ENCODE data around the gene NEURL1.
"Not testable (repeated sequence)": the region's sequence is repeated elsewhere in the genome, so short reads cannot be mapped to it uniquely, and the experiment has no call there.

The NEURL1 gene

GRCh38 chr10:103465411-103466179 is 27.9 kb upstream of the NEURL1 start:
- DNase-seq = no peak

GRCh38 chr10:103466734-103467133 is 26.8 kb upstream of the NEURL1 start:
- DNase-seq = no peak

GRCh38 chr10:103467406-103467805 is 26.1 kb upstream of the NEURL1 start:
- DNase-seq = no peak

DNA sequence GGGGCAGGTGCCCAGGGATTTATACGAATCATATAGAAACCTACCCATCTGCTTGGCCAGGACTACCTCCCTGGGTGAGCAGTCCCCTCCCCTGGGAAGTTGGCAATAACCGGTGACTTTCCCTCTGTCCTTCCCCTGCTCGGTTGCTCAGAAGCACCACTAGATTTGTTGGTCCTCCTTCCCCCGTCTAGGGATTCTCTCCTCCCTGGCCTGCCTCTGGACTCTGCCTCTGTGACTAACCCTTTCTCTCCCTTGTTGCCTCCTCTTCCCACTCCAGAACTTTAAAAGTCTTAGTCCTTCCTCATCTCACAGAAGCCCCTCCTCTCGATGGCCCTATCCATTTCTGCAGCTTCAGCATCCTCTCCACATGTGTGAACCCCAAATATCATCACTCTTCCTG is 24.3 kb upstream of the NEURL1 start:
- DNase-seq = no peak

GRCh38 chr10:103470761-103471653 is 22.5 kb upstream of the NEURL1 start:
- peak; percentile 88 for DNase-seq

DNA sequence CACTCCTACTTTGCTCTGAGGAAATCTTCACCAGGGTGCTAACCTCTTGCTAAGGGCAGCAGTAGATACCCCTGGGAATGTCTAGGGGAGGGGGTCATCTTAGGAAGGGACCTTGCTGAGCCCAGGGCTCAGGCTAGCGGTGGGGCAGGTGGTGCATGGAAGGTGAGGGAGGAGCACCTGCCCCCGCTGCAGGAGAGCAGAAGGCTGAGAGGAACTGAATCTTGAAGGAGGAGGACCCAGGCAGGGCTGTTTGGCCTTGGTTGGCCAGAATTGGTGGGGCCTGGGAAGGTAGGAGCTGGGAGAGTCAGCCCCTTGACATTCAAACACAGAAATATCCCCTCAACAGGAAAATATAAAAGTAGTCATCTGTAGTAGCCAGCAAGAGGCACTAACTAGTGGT is 21.5 kb upstream of the NEURL1 start:
- no peak for DNase-seq

DNA sequence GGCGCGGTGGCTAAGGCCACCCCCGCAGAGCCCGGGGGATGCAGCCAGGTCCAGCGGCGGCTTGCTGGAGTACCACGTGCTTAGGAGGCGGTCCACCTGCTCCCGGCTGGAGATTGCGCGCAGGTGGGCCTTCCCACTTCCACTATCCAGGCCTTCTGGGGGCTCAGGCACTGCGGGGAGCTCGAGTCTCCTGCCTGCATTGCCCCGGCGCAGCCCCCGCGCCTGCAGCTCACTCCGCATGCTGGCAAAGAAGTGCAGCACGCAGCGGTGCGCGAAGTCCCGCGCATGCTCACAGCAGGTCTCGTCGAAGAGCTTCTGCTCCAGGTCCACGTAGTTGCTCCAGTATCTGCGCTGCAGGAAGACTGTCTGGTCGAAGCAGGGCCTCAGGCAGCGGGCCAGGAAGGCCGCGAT is 20.2 kb upstream of the NEURL1 start:
- DNase-seq = no peak

DNA sequence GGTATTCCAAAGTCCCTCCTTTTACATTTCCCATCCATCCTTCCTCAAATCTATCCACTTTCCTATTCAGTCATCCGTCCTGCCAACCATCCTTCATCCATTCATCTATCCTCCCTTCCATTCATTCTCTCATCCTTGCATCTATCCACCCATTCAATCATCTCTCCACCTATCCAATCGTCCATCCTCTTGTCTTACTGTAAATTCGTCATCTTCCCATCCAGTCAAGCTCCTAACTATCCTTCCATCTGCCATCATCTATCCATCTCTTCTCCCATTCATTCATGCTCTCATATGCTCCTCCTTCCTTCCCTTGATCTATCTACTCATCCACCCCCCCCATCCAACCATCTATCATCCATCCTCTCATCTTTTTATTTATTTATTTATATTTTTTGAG is 19.4 kb upstream of the NEURL1 start:
- no peak for DNase-seq

GRCh38 chr10:103475437-103475836 is 18.1 kb upstream of the NEURL1 start:
- no peak for DNase-seq

- no peak for DNase-seq
Measured at GRCh38 chr10:103476046-103476768, 17.3 kb upstream of the NEURL1 start.

DNA sequence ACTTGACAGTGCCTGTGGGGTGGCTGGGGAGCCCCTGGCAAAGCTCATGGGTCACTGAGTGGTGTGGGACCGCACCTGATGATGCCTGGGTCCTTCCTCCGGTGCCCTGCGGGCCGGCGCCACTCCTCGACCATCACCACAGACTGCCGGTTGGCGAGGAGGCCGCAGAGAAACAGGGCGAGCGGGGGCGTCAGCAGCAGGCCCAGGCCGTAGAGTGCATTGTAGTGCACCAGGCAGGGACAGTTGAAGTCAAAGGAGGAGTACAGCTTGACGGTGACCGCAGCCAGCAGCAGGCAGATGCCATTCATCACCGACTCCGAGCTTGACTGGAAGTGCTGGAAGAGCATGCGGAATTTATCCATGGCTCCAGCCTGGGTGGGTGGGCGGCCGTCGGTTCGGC is 14.8 kb upstream of the NEURL1 start:
- DNase-seq = no peak

GRCh38 chr10:103479135-103479534 is 14.4 kb upstream of the NEURL1 start, which contains the start of gene CALHM3:
CALHM3 (minus strand) TSS chr10:103479240; CDS start chr10:103479032, 208 bp downstream.
- no peak for DNase-seq

- no peak for DNase-seq
Measured at GRCh38 chr10:103480521-103480920, 13.0 kb upstream of the NEURL1 start.

DNA sequence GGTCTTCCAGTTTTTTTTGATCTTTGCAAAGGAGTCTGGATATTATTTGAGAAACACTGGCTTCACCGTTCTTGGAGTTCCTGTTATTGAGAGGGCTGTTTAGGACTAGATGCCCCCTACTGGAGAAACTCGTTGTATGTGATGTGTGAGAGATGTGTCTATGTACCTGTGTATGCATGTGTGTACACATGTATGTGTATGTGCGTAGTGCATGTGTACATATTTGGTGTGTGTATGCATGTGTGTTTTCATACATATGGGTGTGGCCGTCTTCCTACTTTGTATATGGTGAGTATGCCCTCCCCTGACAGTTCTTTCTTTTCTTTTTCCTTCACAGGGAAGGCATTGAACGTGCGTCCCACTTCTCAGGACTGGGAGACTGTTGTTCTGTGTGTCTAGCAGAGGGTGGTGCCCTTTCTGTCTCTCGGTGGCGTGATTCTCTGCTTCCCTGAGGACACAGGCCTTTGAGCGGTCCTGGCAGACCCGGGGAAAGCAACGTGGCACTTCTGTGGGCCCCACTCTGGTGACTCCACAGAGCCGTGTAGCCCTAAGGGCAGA is 11.5 kb upstream of the NEURL1 start:
- DNase-seq = peak; percentile 77

DNA sequence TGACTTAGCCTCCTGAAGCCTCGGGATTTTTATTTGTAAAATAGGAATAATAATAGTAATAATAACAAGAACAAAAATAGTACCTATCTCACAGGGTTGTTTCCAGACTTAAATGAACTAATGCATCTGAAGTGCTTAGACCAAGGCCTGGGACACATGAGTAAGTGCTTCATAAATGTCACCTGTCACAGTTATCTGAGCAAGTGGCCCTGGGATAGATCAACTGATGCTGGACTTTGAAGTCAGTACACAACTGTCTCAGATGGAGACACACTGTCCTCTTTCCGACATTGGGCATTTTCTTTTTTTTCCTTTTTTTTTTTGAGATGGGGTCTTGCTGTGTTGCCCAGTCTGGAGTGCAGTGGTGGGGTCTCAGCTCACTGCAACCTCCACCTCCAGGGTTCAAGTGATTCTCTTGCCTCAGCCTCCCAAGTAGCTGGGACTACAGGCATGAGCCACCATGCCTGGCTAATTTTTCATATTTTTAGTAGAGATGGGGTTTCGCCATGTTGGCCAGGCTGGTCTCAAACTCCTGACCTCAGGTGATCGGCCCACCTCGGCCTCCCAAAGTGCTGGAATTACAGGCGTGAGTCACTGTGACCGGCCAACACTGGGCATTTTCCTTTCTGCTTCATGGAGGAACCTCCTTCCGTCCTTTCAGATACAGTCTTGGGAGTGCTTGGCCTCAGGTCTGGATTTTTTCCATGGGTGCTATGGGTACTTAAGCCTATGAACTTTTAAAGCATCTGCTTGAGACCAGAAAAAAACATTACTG is 6.7 kb upstream of the NEURL1 start:
- not testable (repeated sequence) for DNase-seq

DNA sequence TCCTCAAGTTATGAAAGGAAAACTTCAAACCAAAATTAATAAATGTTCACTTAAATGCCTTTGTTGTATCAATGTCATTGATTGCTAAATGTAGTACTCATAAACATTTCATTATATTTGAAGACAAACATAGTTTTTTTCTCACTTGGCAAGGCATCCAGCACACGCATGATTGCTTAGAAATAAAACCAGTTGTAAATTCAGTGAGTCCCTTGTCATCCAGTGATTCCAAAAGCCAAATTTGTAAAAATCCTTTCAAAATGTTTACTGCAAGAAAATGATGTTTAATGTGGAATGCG is 6.1 kb upstream of the NEURL1 start:
- DNase-seq = no peak

DNA sequence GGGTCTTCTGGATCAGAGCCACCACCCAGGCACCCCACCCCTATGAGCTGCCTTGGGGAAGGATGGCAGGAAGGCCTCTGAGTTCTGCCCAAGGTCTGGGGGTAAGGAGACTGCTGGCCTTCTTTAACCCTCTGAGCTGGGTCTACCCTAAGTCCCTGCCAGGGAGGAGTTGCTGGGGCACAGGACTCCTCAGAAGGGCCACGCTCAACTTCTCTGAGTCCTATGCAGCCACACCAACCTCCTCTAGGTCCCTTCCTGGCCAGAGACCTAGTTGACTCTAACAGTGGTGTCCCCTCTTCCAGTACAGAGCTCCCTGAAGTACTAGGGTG is 2.6 kb upstream of the NEURL1 start:
- no peak for DNase-seq

DNA sequence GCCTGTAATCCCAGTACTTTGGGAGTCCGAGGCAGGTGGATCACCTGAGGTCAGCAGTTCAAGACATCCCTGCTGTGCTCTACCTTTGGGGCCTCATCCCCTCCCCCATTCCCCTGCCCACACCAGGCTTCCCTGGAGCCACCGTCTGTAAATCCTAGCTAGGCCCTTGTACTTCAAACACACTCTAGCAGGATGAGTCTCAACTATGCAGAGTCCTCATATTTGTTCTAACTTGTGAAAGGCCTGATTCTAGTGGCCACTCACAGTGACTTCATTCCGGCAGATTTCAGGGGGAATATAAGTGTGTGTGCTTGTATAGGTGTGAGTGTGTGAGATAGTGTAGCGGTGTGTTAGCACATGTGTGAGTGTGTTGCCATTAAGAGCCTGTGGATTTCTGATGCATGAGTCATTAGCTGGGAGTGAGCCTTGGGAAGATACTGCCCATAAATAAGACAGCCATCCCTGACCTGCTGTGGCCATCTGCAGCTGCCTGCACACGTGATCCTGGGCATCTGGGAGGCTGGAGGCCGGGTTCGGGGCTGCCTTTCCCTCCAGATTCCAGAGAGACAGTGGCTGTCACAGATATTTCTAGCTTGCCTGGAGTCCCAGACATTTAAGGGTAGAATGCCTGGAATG is 1.7 kb upstream of the NEURL1 start:
- DNase-seq = no peak

DNA sequence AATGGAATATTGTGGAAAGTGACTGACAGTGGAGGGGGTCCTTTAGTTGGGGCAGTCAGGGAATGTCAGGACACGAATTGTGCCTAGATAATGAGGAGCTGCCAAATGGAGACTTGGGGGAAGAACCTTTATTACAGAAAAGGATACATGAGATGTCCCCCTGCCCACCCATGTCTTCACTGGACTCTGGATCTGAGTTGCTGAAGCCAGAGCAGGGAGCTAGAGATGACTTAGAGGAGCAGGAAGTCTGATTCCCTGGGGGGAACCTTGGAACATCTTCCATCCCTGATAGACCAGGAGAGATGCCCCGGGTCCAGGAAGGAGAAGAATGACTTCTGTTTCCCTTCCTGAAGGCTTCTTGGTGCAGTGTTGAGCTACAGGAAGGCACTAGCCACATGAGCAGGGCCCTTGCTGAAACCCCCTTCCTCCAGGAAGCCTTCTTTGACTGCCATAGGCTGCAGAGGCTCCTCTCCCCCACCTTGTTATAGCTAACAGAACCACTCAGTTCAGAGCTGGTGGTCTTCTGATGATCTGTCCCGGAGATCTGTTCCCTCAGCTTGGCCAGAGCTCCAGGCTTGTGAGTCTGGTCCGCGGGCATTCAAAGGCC is 747 bp upstream of the NEURL1 start:
- no peak for DNase-seq

GRCh38 chr10:103493916-103494877 is 692 bp downstream of the NEURL1 start:
- DNase-seq = no peak
